ENCODE measurements around the gene IFT43.

The IFT43 gene

DNA sequence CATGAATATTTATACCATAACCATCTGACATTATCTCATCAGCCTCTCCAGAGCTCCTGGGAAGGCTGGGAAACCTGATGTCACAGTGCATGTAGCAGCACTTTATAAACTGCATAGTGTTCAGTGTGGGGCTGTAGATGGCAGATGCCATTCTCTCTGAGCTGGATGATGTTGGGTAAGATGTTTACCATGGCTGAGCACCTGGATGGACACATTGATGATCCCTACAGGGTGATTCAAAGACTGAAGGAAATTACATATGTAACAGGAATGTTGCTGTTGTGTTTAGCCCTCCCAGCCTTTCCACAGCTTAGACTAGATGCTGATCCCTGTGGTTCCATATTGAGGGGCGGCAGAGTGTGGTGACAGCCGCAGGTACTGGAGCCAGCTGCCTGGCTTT is 37.4 kb downstream of the IFT43 start:
- DNase-seq, result no peak

DNA sequence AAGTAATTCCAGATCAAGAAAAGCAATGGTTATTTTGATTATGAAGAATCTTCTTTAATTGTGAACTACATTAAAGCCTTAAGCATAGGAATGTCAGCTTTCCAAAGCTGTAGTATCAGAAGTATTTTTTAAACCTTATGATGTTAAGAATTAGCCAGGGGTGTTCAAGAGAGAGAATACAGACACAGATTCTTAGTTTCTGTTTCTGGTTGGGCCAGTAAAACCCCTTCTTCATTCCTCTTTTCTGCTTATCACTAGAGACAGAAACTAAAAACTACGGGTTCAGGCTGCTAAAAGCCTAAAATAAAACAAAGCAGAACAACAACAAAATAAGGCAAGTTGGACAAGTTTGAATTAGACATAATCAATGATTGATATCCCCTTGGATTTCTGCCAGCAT is 38.2 kb downstream of the IFT43 start:
- DNase-seq, result no peak

DNA sequence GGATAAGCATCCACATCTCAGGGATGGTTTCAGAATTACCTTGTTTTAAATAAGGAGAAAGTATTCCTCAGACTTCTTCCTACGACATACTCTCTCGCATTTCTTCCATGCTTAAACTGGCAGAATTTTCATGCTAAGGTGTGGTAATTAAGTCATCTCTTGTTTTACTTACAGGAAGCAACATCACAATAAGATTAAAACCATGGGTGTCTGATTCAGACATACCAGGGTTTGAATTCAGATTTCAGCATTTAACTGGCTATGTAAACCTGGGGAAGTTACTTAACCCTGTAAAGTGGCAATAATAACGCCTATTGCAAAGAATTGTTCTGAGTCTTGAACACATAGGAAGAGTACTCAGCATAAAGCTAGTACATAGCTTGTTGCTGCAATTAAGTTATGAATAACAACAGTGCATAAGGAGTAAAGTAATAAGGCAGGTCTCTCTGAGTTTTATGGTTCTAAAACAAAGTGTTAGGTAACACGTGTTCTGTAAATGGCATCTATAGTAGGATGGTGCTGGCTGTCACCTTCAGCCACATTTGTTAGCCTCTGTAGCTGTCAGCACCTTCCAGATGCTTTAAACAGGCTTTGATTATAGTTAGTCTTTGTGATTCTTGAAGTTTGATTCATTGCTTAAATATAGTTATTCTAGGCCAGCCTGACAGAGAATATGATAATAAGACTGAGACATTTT is 38.8 kb downstream of the IFT43 start:
- no peak for DNase-seq

DNA sequence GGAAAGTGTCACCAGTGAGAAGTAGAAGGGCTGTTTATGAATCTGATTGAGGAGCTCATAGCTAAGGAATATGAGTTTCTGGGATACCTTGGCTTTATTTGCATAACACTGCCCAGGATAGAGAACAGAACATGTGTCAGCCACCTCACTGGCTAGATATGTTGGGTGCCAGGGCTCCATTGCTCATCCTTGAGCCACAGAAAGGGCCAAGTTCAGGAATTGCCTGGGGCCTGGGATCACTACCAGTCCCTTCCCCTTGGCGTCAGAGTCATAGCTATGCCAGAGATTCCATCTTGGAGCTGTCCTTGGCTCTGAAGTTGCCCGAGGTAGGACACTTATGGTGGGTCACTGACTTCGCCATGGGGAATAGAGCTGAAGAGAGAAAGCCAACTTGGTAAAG is 49.0 kb downstream of the IFT43 start:
- no peak for DNase-seq

DNA sequence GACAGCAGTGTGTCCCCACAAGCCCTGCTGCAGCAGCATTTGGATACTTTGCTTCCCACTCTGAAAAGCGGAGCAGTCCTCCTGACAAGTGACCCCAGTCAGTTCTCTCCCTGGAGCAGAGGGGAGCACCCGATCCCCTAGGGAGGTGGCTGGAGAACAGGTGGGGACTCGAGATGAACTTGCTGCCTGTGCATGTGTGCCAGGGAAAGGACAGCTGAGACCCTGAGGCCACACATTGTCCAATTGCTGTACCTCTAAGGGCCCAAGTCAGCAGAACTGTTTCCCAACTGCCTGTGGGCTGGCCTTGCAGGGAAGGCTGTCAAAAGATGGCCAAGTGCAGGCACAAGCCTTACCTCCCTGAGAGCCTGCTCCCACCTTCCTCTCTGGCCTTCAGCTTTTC is 55.1 kb downstream of the IFT43 start:
- no peak for DNase-seq

DNA sequence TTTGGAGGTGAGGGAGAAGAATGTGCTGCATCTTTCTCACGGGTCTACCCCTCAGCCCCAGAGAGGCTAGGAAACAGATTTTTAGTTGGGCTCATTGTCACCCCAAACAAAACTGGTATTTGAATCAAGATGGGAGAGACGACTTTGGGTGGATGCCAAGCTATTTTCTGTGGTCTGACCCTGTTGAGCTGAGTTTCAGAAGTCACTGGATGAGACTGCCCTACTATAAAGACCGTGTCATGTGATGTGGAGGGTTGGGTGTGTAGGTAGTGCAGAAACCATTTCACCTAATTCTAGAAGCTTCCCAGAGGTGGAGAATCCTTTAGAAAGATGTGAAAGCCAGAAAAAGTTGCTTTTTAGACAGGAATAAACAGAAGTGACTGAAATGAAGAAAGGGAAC is 60.2 kb downstream of the IFT43 start:
- DNase-seq, result no peak

DNA sequence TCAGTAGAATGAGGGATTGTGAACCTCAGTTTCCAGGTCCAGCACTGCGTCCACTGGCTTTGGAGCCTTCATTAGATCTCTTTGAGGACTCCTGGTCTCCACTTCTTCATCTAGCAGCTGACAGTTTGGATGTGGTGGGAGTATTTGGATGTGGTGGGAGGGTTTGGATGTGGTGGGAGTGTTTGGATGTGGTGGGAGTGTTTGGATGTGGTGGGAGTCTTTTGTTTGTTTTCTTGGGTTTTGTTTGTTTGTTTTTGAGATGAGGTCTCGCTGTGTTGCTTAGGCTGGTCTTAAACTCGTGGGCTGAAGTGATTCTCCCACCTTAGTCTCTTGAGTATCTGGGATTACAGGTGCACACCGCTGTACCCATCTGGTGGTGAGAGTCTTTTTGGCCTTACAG is 64.7 kb downstream of the IFT43 start:
- no peak for DNase-seq

DNA sequence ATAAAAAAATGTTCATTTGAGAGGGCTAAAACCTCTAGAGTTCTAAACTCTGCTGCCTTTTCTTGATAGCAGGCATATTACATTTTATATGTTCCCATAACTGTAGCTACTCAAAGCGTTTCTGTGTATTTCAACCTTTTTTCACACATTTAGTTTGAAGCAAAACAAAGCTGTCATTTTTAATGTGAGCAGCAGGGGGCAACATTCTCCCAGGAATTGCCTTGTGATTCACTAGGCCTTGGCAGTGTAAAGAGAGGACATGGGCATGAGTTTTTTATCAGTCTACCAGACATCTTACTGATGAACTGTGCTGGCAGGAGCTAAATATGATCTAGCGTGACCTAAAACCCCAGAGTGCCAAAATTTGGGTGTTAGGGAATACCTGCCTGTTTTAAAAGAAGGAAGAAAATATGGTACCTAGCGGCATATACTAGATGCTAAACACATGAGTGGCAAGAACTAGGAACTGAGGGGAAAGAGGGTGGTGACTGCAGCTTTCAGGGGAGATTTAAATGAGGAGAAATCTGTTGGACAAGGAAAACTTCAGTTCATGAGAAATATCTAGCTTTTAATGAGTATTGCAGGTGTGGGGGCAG is 65.3 kb downstream of the IFT43 start:
- DNase-seq, result peak; percentile 57

DNA sequence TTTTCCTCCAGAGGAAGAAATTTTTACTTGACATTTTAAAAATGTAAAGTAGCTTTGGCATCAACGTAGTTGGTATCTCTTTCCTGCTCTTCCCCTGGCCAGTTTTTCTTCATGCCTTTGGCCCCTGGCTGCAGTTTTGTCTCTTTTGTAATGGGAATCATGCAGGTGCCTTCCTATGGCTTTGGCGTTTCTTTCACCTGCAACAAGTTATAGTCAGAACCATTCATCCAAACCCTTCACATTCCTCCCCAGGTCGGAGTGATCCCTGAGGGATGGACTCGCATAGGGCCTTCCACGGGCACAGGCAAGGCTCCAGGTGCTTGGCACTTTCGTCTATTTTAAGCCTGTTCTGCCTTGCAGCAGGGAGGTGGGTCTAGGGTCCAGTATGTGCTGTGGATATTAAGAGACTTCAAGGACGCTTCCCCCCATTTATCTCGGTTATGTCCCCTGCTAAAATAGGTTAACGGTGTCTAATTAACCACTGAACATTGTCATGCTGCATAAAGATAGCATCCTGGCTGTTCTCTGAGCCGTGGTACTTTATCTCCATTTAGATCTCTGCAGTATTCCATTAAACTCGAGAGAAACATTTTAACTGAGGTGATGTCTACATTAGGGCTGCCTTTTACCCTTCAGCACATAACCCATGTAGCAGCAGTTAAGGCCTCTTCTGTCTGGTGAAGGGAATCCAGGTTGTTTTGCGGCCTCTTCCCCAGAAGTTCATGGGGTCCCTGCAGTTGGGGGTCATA is 66.3 kb downstream of the IFT43 start:
- no peak for DNase-seq

DNA sequence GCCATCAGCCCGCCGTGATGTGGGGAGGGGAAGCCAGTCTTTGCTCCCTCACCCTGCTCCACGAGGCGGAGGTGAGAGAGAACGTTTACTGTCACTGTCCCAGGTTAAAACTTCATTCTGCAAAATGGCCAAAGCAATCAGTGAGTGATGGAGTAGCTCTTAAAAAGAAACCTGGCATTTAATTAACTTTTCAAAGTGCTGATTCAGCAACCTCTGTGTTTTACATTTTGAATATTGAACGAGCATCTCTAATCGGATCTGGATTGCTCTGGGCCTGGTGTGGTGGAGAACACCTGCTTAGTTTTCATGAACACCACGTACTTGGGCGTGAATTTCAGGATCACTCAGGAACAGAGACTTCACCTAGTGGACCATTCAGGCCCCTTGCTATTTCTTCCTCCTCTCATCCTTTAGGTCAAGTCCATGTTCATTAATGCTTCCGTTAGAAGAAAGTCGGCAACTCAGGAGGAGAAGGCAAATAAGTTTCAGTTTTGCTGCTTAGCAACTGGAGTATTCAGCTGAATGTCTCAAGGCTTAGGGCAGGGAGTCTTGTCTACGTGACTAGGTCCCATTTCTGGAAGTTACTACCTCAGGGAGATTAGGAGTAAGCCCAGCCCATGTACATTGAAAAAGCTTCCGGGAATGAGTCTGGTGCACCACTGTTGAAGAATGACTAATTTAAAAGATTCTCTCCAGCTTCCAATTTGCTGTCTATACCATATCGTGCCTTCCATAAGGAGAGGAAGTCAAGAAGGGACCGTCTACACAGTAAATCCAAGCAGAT is 68.2 kb downstream of the IFT43 start:
- DNase-seq, result no peak

DNA sequence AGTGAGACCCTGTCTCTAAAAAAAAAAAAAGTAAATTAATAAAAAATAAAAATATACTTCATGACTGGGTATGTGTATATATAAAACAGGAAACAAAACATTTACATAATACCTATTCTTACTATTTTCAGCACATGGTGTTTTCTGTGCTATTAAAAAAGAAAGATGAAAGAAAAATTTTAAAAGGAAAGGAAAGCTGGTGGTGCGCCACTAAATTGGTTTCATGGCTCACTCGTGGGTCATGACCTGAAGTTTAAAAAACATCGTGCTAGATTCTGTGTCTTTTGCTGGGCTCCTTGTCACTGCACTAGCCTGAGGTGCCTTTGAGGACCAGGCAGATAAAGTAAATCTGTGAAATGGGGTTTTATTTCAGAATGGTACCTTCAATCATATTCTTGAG is 69.8 kb downstream of the IFT43 start:
- DNase-seq, result no peak

DNA sequence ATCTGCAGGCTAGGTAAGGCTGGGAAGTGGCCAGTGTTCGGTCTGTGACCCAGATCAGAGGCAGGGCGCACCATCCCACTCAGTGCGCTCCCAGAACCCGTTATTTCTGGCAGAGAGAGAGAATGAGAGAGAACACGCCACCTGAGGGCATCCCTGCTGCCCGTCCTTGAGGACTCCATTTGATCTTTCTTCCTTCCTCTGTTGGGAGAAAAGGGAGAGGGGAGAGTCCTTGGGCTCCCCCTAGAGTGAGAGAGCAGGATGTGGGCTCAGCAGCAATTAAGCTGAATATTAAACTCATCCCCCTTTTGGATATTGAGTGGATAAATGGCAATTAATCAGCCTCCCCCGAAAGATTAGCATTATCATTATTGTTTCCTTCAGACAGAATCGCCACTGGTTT is 70.6 kb downstream of the IFT43 start:
- DNase-seq, result no peak

DNA sequence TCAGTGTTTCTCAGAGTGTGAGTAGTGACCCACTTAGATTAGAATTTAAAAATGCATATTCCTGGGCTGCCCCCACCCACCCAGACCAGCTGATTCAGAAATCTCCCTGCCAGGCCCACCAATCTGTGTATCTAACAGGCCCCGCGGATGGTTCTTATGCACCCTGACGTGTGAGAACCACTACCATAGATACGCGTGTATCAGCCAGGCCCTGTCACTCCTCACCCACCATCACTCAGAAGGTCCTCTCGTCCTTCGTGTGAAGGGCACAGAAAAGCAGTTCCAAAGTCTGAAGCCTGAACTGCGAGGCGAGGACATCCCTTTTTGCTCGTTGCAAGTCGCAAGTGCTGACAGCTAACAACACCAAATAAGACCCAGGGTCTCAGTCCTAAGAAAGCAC is 72.4 kb downstream of the IFT43 start:
- DNase-seq, result no peak

DNA sequence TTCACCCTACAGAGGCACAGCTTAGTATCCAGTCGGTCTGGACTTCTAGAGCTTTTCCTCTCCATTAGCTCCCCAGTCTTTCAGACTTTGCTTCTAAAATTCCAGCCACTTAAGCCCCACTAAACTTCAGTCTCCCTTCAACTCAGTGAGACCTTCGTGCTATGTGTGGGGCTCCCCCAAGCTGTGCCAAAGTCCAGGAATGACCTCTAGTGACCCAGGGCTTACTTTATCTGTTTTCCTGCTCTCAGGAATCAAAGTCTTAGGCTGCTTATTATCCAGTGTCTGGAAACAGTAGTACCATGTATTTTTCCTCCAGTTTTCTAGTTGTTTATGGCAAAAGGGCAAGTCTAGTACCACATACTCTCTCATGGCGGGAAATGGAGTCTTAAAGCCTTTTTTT is 77.8 kb downstream of the IFT43 start:
- no peak for DNase-seq

DNA sequence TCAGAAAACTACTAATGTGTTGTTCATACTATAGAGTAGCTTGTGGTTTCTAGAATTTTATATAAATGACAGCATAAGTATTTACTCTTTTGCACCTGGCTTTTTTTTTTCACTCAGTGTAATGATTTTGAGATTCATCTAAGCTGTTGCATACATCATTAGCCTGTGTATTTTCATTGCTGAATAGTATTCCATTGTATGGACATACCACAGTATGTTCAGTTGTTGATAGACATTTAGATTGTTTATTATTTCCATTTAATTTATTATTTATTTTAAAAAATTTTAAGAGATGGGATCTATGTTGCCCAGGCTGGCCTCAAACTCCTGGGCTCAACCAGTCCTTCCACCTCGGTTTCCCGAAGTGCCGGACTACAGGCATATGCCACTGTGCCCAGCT is 80.0 kb downstream of the IFT43 start:
- no peak for DNase-seq

DNA sequence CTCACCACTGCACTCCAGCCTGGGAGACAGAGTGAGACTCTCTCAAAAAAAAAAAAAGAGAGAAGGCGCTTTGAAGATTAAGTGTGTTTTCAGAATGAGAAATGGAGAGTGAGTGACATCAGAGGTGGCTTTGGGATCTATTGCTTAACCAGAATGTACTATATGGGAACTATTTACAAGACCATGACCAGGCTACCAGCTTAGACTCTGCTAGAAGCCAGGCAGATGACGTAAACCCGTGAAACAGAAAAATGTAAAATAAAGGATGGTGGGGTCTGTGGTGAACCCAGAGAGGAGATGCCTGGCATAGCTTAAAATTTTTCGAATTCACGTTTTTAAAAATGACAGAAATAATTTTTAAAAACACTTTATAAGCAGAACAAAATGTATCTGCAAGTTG is 82.0 kb downstream of the IFT43 start:
- no peak for DNase-seq

DNA sequence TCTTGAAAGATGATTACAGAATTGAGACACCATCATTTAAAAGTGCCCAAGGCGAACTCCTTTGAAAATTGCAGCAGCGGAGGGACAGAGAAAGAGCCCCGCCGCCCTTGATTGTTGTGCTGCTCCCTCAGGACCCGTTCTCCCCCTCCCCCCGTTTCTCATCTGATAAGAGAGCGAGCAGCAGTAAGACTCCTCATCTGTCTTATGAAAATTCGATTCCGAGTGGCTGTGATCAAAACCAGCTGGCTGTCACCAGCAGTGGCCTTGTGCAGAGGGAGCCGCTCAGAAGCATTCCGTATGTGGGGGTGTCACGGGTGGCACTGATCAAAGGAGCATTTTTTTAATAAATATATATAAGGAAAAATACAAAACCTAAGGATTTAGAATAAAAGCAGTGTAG is 88.2 kb downstream of the IFT43 start:
- DNase-seq, result no peak

DNA sequence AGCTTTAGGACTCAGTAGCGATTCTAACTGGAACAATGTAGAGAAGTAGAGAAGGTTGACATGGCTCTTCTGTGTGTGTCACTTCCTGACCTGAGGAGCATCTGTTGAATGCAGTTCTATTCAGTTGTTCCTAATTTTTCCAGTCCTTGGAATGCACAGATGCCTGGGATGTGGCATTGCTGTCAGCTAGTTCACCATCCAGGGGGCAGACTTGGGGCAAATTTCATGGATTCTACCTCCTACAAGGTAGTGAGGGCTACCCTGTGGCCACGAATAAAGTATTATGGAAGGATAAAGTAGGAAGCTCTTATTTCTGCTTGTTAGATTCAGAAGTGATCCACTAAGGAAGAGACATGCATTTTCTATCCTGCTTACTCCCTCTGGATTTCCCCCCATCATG is 91.8 kb downstream of the IFT43 start:
- DNase-seq, result no peak

DNA sequence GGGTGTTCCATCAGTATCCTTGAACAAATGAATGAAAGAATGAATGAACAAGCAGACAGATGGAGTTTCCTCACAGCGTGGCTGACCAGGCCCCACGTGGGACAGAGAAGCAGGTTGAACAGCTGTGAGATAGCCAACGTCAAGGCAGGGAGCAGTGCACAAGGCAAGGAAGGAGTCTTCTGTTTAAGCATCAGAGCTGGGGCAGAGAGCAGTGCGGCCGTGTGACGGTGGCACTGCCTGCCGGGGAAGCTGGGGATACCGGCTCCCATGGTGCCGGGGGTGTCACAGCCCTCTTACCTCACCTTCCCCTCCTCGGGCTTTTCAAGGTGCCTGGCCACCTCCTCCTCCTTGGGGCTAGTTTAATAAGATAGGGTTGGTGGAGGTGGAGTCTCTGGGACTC is 92.9 kb downstream of the IFT43 start:
- DNase-seq, result no peak

DNA sequence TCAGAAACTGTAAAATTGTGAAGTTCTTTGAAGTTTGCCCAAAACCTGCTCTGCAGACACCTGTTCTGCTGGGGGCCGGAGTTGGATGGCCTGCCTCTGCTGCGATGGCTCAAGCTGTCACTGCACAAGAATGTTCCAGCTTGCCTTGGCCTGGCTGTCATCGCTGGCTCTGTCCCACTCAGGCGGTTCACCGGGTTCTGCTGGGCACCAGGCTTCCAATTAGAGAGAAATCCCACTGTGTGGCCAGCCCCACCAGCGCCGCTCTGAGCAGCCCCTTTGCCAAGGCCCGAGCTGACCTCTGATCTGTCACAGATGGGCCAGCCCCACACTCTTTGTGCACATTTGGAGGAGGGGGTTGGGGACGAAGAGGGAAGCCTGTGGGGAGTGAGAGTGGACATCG is 94.5 kb downstream of the IFT43 start:
- no peak for DNase-seq

DNA sequence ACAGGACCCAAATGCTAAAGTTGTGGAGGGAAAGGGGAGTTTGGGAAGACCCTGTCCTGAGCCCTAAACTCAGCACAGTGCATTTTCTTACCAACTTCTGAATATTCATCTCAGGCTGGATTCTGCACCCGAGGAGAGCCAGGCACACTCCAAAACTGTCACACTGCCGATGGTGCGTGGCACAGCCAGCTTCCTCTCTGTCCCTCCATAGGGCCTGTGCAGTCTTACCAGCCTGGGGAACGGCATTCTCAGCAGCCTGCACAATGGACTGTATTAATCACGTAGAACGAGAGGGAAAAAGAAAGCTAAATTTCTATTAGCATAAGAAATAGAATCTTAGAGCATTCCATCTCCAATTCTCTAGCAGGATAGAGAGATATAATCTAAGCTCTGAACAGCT is 94.9 kb downstream of the IFT43 start:
- no peak for DNase-seq

DNA sequence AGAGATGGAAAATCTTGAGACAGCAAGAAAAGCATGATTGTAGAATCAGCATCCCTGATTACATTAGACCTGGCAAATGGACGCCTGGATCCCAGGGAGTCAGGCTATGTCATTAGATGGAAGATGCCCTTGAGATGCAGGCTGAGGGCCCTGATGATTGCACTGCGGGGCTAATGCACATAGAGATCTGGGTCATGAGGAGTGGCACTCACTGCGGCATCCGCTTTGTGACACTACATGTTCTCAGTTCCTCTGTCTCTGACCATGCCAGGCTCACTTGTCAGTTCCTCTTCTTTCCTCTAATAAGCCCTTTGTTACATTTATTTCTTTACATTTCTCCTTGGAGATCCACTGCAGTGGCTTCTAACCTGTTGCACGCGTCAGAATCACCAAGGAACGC is 96.1 kb downstream of the IFT43 start:
- DNase-seq, result no peak

Measured in left hindlimb (tissue), 1 donor.